HCT116 (cell line): Measurements from ENCODE around the gene IFT88. TPM values are rescaled to one million over a fixed set of nuclear protein-coding genes. Genes with fewer than 3 reads are reported as not detected.

Experiments used
- ATAC-seq: fragments of 200-7000 bp; cut with Tn5 transposase; 2 replicates; pipeline ENCODE4 v1.9.1; 2020; ENCODE audit warnings: mild to moderate bottlenecking, moderate library complexity
- BruUV-seq: library from RNA; stranded (reverse); fragments of 400-500 nt; replicated peaks from 2 replicates; lab custom pipeline; 2021; lab: Mats Ljungman, UMichigan
- CTCF ChIA-PET: fragments of 300-600 bp; sonication (Branson Sonifier 250); formaldehyde crosslinking; loops from one replicate; lab custom pipeline; 2021; ENCODE audit warnings: antibody characterized with exemption; lab: Charles Lee
- POLR2A ChIA-PET: fragments of 300-600, 350-600 bp; sonication (Branson Sonifier 250); formaldehyde crosslinking; loops from one replicate; lab custom pipeline; 2021; ENCODE audit warnings: antibody characterized with exemption; lab: Charles Lee
- RAD21 ChIA-PET, 2 experiments: fragments of 300-600 bp; sonication (Branson Sonifier 250); formaldehyde crosslinking; loops; one replicate each; lab custom pipeline; 2023; ENCODE audit warnings: low total read pairs in 2 of 2; ENCODE audit not compliant: uncharacterized antibody in 2 of 2, unreplicated experiment in 2 of 2, low non-redundant PET in 1 of 2; lab: Charles Lee
- DNase-seq: peaks from one replicate; pipeline ENCODE4 v3.0.0-alpha.2; 2010; ENCODE audit warnings: low read depth, low spot score
- H2AFZ ChIP-seq: fragments of 200-600 bp; shearing (Covaris generic), sonication (generic); 2 replicates; pipeline ENCODE4 v1.6.1; 2017; ENCODE audit warnings: low read depth, mixed run types, mixed read lengths, antibody characterized with exemption, low read length; ENCODE audit not compliant: poor library complexity, severe bottlenecking
- H3K27ac ChIP-seq: 2 replicates; pipeline ENCODE4 v1.5.1; 2012; ENCODE audit warnings: low read depth, low read length
- H3K27me3 ChIP-seq: fragments of 200-600 bp; sonication (generic); 2 replicates; pipeline ENCODE4 v1.6.1; 2016; ENCODE audit warnings: mixed run types, low read length, mixed read lengths; ENCODE audit not compliant: insufficient read depth
- H3K36me3 ChIP-seq, 2 experiments: fragments of 200-500 bp in 1 of 2; fragments of 200-600 bp in 1 of 2; sonication (Bioruptor generic) in 1 of 2; sonication (generic) in 1 of 2; 2 replicates each; pipeline versions ENCODE4 v1.5.1 to v1.6.1; 2014 to 2016; ENCODE audit warnings: low read length in 2 of 2, inconsistent platforms in 1 of 2, mixed read lengths in 1 of 2, mixed run types in 1 of 2; ENCODE audit not compliant: insufficient read depth in 2 of 2, control insufficient read depth in 1 of 2
- H3K4me1 ChIP-seq, 2 experiments: fragments of 200-600 bp in 1 of 2; sonication (generic) in 1 of 2; 2 replicates each; pipeline versions ENCODE4 v1.5.1 to v1.6.1; 2012 to 2017; ENCODE audit warnings: low read length in 2 of 2, inconsistent platforms in 1 of 2, mild to moderate bottlenecking in 1 of 2, mixed read lengths in 1 of 2, mixed run types in 1 of 2, moderate library complexity in 1 of 2; ENCODE audit not compliant: insufficient read depth in 2 of 2, control insufficient read depth in 1 of 2
- H3K4me2 ChIP-seq: fragments of 200-600 bp; sonication (generic); 2 replicates; pipeline ENCODE4 v1.6.1; 2017; ENCODE audit warnings: mixed run types, low read length, mixed read lengths
- H3K4me3 ChIP-seq, 2 experiments: fragments of 200-600 bp in 1 of 2; sonication (generic) in 1 of 2; replicated peaks in 1 of 2; 2 replicates each; pipeline ENCODE4 v1.5.1; 2011 to 2016; ENCODE audit warnings: low read length in 2 of 2, control low read depth in 1 of 2, low read depth in 1 of 2, mild to moderate bottlenecking in 1 of 2, mixed read lengths in 1 of 2, mixed run types in 1 of 2
- H3K79me2 ChIP-seq: fragments of 200-600 bp; sonication (generic); 2 replicates; pipeline ENCODE4 v1.6.1; 2017; ENCODE audit warnings: mild to moderate bottlenecking, mixed run types, low read length, moderate library complexity, mixed read lengths; ENCODE audit not compliant: insufficient read depth
- H3K9ac ChIP-seq: fragments of 200-600 bp; sonication (generic); 2 replicates; pipeline ENCODE4 v1.6.1; 2016; ENCODE audit warnings: low read length, mixed read lengths
- H3K9me2 ChIP-seq: fragments of 200-600 bp; sonication (generic), shearing (Covaris generic); 2 replicates; pipeline ENCODE4 v1.6.1; 2017; ENCODE audit warnings: mixed run types, mild to moderate bottlenecking, moderate library complexity; ENCODE audit not compliant: insufficient read depth
- H3K9me3 ChIP-seq, 2 experiments: fragments of 200-500 bp in 1 of 2; fragments of 200-600 bp in 1 of 2; sonication (Bioruptor generic) in 1 of 2; sonication (generic) in 1 of 2; 2 replicates each; pipeline ENCODE4 v1.6.1; 2014 to 2017; ENCODE audit warnings: low read length in 2 of 2, mixed read lengths in 2 of 2, inconsistent platforms in 1 of 2, low read depth in 1 of 2, mild to moderate bottlenecking in 1 of 2, mixed run types in 1 of 2, moderate library complexity in 1 of 2; ENCODE audit not compliant: control insufficient read depth in 1 of 2, insufficient read depth in 1 of 2
- H4K20me1 ChIP-seq: fragments of 200-600 bp; sonication (generic), shearing (Covaris generic); 2 replicates; pipeline ENCODE4 v1.6.1; 2017; ENCODE audit warnings: mixed run types, mild to moderate bottlenecking, moderate library complexity; ENCODE audit not compliant: insufficient read depth
- ATF3 ChIP-seq: IDR thresholded peaks from 2 replicates; pipeline ENCODE4 v1.6.1; 2012
- CEBPB ChIP-seq: IDR thresholded peaks from 2 replicates; pipeline ENCODE4 v1.6.1; 2012; ENCODE audit warnings: low read depth
- EGR1 ChIP-seq: IDR thresholded peaks from 2 replicates; pipeline ENCODE4 v1.6.1; 2012; ENCODE audit warnings: low read depth
- ELF1 ChIP-seq: IDR thresholded peaks from 2 replicates; pipeline ENCODE4 v1.6.1; 2012; ENCODE audit warnings: low read depth, borderline replicate concordance
- EZH2 ChIP-seq: fragments of 200-600 bp; sonication (generic); IDR thresholded peaks from 2 replicates; pipeline ENCODE4 v1.6.1; 2017; ENCODE audit warnings: antibody characterized with exemption, mixed run types
- FOSL1 ChIP-seq: IDR thresholded peaks from 2 replicates; pipeline ENCODE4 v1.6.1; 2012; ENCODE audit warnings: low read depth
- JUND ChIP-seq: IDR thresholded peaks from 2 replicates; pipeline ENCODE4 v1.6.1; 2012
- RAD21 ChIP-seq: IDR thresholded peaks from 2 replicates; pipeline ENCODE4 v1.6.1; 2012; ENCODE audit warnings: low read depth, mild to moderate bottlenecking
- REST ChIP-seq: IDR thresholded peaks from 2 replicates; pipeline ENCODE4 v1.6.1; 2012; ENCODE audit warnings: low read depth
- SP1 ChIP-seq: IDR thresholded peaks from 2 replicates; pipeline ENCODE4 v1.6.1; 2012; ENCODE audit warnings: low read depth
- TCF7L2 ChIP-seq: IDR thresholded peaks from 2 replicates; pipeline ENCODE4 v1.7.0; 2011; ENCODE audit warnings: borderline replicate concordance, inconsistent platforms; ENCODE audit not compliant: insufficient read depth, insufficient read length; ENCODE audit errors: extremely low read depth
- ZFX ChIP-seq: fragments of 450-650 bp; IDR thresholded peaks from 2 replicates; pipeline ENCODE4 v1.6.1; 2017
- ZNF274 ChIP-seq: fragments of 200-500 bp; sonication (Bioruptor generic); IDR thresholded peaks from 2 replicates; pipeline ENCODE4 v1.6.1; 2014; ENCODE audit warnings: mild to moderate bottlenecking, low read depth, low read length, inconsistent platforms
- intact Hi-C: fragments of 100-400 bp; cut with micrococcal nuclease; formaldehyde crosslinking; loops from 2 replicates; pipeline ENCODE4 v1.10.0; 2022
- total RNA-seq: library from RNA; stranded (reverse); gene quantifications from one replicate; pipeline ENCODE4 v1.2.1, GENCODE V29; 2021; ENCODE audit not compliant: unreplicated experiment

Gene IFT88
- total RNA-seq, 1 experiment from 2014 or later: 13.1 TPM

- no peak for ATAC-seq
- Histone ChIP-seq H3K4me3 (no peak overlapping the region), H3K27ac (no peak overlapping the region), H3K4me1 (peaks cover 0 to 23% of the 10 kb centered on the region in 2 experiments; a peak in 3 of 4 replicates), H3K36me3 (no peaks in the 10 kb centered on the region), H3K9ac (no peak overlapping the region), H3K9me2 (no peaks in the 10 kb centered on the region), H3K4me2 (no peak overlapping the region), H2AFZ (no peak overlapping the region), H4K20me1 (no peaks in the 10 kb centered on the region), H3K79me2 (no peaks in the 10 kb centered on the region), H3K9me3 (no peaks in the 10 kb centered on the region), H3K27me3 (no peaks in the 10 kb centered on the region)
- ChIA-PET CTCF (no interaction called here), POLR2A (no interaction called here), RAD21 (no interaction called here)
- TF ChIP-seq JUND (no peak), TCF7L2 (no peak), ZNF274 (no peak), ZFX (no peak), EZH2 (no peak), EGR1 (no peak), RAD21 (no peak), FOSL1 (no peak), SP1 (no peak), ELF1 (no peak), CEBPB (no peak), REST (no peak), ATF3 (no peak)
- intact Hi-C loops: loop anchor here (5.0 kb wide), 1 partner anchor 217 kb away; no protein-coding TSS in a partner anchor
- no peak for DNase-seq
- no TSS peak for BruUV-seq
Measured at GRCh38 chr13:20714161-20714560, 147.2 kb downstream of the IFT88 start.
